Measurements from ENCODE around the gene SH3PXD2A. TPM values are rescaled to one million over a fixed set of nuclear protein-coding genes. Genes with fewer than 3 reads are reported as not detected.

The SH3PXD2A gene
- total and polyA plus RNA-seq, 2 of the 4 experiments (the other 2 are of a cell fraction) = 6.3 to 23.0 TPM

DNA sequence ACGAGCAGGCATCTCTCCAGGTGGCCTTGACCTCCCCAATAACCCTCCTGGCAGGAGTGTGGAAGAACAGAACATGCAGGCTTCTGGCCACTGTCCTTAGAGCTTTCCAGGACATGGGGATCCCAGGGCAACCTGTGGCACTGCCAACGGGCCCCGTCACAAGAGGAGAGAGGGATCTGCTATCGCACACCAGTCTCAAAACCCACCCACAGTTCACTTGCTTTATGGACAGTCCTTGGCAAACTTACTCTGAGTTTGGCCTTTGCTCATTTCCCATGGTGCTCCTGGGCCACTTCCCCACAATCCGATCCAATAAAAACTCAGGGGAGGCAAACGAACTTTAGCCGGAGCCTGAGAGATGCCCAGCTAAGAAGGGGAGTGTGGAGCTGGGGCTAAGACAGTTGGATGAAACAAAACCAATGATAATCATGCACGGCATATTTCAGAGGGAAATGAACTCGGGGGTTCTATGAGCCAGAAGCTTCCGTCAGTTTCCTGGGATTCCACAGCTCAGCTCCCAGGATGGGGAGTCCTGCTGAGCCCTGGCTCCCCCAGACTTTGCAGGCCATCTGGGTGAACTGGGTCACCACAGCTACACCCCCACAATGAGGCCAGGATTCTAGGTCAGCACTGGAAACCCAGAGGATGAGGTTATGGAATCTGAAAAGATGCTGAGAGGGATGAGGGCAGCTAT, 203.4 kb downstream of the SH3PXD2A start:
- Histone ChIP-seq H3K4me3 (ENCODE audit: insufficient read depth, low read depth, low read length) (no peak overlapping the region), H3K56ac (ENCODE audit: extremely low read depth, insufficient read depth, low read length) (no peak overlapping the region), H3K27me3 (ENCODE audit: control insufficient read depth, insufficient read depth, low read length) (no peaks in the 10 kb centered on the region), H3K27ac (ENCODE audit: insufficient read depth, low read length) (no peak overlapping the region), H3K14ac (replicated peaks; ENCODE audit: low read depth, low read length) (no peak overlapping the region), H3K4me2 (ENCODE audit: low read depth, low read length) (no peak overlapping the region), H4K8ac (ENCODE audit: low read depth in 2 of 2, low read length in 2 of 2) (no peak overlapping the region), H3K4ac (ENCODE audit: low read depth, low read length) (no peak overlapping the region), H3K36me3 (ENCODE audit: control insufficient read depth, insufficient read depth, low read length) (peaks cover 46% of the 10 kb centered on the region), H3K23ac (ENCODE audit: low read depth, low read length) (no peak overlapping the region), H3K18ac (ENCODE audit: low read depth, low read length) (no peak overlapping the region), H2BK5ac (ENCODE audit: low read depth, low read length, poor library complexity, severe bottlenecking) (no peak overlapping the region), H2BK20ac (ENCODE audit: low read depth, low read length) (no peak overlapping the region), H4K20me1 (ENCODE audit: insufficient read depth, low read length) (peaks cover 90% of the 10 kb centered on the region), H3K9ac (ENCODE audit: low read depth, low read length) (no peak overlapping the region), H3K4me1 (ENCODE audit: control insufficient read depth, insufficient read depth, low read length) (peaks cover 24% of the 10 kb centered on the region), H4K5ac (ENCODE audit: low read depth, low read length) (no peak overlapping the region), H3K9me1 (ENCODE audit: insufficient read depth, low read length) (peaks cover 47% of the 10 kb centered on the region), H4K91ac (ENCODE audit: insufficient read depth, low read depth, low read length) (no peak overlapping the region), H2BK15ac (ENCODE audit: low read depth, low read length) (no peak overlapping the region), H3K79me1 (ENCODE audit: low read depth in 1 of 2, low read length in 2 of 2) (peaks cover 40 to 98% of the 10 kb centered on the region in 2 experiments), H2AK9ac (replicated peaks; ENCODE audit: low read depth, low read length, poor library complexity) (no peak overlapping the region), H2BK120ac (ENCODE audit: low read depth, low read length) (no peak overlapping the region), H2AK5ac (ENCODE audit: low read depth, low read length) (no peak overlapping the region), H2AFZ (replicated peaks; ENCODE audit: low read length, poor library complexity) (no peak overlapping the region), H3K9me3 (ENCODE audit: control insufficient read depth, insufficient read depth, low read length) (no peaks in the 10 kb centered on the region)
- no peak; the same call in 1 of the 2 replicates for ATAC-seq (ENCODE audit: low read depth)
- 80% methylated on average over 1 of the region's 10 CpGs; no CpG with 5 or more reads in 1 of the 2 experiments for WGBS, 2 experiments (ENCODE audit: extremely low coverage in 2 of 2, insufficient read length in 1 of 2)
- BruUV-seq (replicated peaks) = no TSS peak
- dilution Hi-C loops (cut with HindIII; ENCODE audit: low sequenced_read_pairs, unreplicated experiment) (no loop called here), intact Hi-C loops (cut with micrococcal nuclease) (no loop called here), in situ Hi-C loops (cut with MboI; ENCODE audit: low sequenced_read_pairs) (no loop called here)
- ChIA-PET CTCF (no interaction called here), POLR2A (ENCODE audit: unreplicated experiment) (no interaction called here)
- no peak for TF ChIP-seq CHD1 (IDR thresholded peaks at IDR 0.05; ENCODE audit: low read depth, low read length)
- DNase-seq = no peak
